ENCODE data around the gene NCK2.

Gene NCK2

GRCh38 chr2:105796131-105796638, 51.5 kb downstream of the NCK2 start:
- no peak for DNase-seq

DNA sequence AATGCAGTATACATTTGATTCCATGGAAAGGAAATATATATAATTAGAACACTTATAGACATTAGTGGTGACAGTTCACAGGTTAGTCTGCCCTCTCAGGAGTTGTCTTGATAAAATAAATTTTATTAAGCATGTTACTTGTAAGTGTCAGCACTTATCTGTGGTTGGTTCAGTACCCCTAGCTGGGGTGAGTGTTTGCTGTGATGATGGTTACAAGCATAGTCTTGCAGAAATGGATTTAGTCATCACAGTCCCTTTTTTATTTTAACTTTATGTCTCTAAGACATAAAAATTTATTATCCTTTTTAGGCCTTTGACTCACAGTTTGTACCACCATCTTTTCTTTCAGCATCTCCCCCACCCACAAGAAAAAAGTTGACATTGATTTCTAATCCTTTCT, 52.1 kb downstream of the NCK2 start:
- DNase-seq = no peak

DNA sequence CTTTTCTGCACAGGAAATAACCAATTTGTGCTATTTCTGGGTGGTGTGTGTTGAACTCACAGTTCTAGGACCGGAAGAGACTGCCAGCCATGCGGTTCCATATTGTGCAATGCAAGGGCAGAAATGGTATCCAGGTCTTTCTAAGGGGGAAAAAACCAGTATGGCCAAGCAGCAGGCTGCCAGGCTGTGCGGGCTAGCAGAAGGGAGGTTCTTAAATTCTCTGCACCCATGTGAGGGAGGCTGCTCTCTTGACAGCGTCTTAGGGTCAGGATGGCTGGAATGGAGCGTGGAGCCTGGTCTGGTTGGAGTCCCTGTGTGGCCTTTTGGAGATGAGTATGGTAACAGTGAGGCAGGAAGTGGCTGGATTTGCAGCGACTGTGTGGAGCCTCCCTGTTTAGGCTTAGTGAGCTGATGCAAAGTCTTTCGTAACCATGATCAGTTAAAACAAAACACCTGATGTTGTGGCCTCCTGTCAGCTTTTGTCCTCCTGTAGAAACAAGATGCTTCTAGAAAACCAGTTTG, 52.6 kb downstream of the NCK2 start:
- no peak for DNase-seq

DNA sequence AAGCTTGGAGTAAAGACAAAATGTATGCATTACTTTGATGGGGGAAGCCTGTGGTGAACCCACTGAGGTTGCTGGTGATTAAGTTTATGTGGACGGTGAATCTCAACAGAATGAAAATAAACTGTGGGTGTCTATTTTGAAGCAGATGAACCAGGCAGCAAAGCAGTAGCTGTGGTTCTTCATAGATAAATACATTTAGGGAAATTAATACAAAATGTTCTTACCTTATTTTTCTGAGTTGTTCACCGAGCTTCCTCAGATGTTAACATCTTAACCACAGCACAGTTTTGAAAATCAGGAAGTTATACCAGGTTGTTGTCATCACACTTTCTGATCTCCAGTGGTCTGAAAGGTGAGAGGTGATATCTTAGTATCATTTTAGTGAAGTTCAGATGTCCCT, 53.9 kb downstream of the NCK2 start:
- no peak for DNase-seq

DNA sequence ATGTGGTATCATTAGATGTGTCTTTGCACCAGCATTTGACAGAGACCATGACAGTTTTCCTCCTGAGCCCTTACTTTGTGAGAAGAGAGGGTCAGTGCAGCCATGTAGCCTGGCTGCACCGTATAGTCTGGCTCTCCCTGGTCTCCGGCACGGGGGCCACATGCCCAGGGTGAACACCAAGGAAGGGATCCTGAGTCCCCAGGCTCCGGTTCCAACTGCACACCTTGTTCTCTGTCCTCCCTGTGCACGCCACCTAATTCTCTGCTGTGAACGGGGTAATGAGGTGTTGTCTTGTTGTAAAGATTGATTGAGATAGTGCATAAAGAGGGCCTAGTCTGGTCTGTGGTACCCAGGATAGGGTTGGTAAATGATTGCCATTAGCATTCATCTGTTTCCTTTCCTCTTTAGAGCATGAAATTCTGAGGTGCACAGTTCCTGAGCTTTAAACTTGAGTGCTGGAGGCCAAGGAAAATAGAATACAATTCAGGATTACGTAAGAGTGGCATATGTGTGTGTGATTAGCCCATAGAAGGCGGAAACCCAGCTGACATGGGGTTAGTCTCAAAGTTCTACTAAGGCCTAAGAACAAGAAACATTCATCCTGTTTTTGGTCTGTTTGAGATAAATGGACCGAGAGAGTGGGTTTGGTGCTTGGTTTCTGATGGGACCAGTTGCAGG, 55.5 kb downstream of the NCK2 start:
- DNase-seq = no peak

DNA sequence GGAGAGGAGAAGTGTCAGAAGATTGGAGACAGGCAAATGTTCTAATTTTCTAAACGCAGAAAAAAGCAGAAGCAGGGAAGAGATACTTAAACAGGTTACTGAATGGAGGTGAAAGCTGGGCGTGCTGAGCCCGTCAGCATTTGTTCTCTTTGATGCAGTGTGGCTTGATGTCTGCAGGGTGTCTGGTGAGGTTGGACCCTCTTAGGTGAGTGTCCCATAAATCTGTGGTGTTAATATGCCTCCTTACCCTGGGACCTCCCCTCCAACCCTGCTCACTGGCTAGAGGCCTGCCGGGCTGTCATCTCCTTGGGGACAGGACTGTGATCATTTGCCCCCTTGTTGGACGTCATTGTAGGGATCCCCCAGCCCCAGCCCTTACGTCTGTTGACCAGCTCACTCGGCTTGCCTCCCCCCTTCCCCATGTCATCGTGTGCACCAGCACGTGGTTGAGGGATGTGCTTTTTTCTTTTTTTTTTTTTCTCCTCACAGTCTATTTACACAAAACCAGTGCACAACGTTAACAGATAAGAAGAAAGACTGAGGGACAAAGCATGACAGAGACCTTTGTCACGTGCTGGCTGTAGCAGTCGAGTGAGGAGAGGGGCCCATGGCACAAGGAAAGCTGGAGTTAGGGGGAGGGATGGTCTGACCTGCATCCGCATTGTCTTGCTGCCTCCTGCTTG, 56.4 kb downstream of the NCK2 start:
- no peak for DNase-seq

- DNase-seq = no peak
Observed at GRCh38 chr2:105801961-105802360, 57.2 kb downstream of the NCK2 start.

DNA sequence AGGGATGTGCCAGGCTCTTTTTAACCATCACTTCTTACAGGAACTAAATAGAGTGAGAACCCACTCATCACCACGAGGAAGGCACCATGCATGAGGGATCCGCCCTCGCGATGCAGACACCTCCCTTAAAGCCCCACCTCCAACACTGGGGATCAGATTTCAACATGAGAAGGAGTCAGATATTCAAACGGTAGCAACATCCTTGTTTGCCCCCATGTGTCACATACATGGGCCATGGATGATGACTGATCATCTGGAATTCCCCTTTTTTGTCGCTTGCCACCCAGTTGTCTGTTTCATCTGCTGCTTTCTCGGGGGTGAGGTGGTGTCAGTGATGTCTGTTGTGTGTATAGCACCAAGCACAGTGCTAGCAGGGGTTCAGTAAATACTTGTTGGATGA, 57.9 kb downstream of the NCK2 start:
- DNase-seq = no peak

DNA sequence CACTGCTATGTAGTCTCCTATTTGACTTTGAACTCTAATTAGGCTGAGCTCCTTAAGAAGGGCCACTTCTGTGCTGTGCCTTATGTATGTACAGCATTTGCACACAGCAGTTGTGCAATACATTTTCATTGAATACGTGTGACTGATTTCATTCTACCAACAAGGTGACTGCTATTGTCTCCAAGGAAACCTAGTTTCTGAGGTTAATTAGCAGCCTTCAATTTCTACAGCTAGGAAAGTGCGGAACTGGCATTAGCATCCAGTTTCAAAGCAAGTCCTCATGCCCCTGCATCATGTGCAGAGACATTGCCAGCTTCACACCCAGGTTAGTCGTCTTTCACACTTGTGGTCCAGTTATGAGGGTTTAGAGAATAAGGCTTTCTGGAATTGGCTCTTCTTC, 58.6 kb downstream of the NCK2 start:
- DNase-seq = no peak

GRCh38 chr2:105803773-105804172, 59.1 kb downstream of the NCK2 start:
- no peak for DNase-seq

- no peak for DNase-seq
Observed at GRCh38 chr2:105804266-105804665, 59.6 kb downstream of the NCK2 start.

GRCh38 chr2:105806996-105807395, 62.3 kb downstream of the NCK2 start:
- DNase-seq = no peak

- DNase-seq = no peak
Observed at GRCh38 chr2:105808423-105809096, 63.8 kb downstream of the NCK2 start.

GRCh38 chr2:105809097-105809473, 64.4 kb downstream of the NCK2 start:
- DNase-seq = no peak

DNA sequence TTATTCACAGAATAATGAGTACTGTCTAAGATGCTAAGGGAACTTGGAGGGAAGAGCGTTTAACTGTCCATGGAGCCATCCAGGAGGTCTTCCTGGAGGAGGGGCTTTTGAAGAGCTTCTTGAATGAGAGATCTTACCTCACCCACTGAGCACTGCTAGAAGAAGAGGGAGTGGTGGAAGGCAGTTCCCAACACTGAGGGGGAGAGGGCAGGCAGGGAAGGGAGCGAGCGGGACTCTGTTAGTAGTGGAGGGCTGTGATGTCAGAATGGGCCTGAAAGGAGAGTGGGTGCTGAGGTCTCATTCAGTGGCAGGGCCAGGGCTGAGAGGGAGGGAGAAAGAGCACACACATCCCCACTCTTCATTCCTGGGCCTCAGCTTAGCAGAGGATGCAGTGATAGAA, 65.0 kb downstream of the NCK2 start:
- no peak for DNase-seq

DNA sequence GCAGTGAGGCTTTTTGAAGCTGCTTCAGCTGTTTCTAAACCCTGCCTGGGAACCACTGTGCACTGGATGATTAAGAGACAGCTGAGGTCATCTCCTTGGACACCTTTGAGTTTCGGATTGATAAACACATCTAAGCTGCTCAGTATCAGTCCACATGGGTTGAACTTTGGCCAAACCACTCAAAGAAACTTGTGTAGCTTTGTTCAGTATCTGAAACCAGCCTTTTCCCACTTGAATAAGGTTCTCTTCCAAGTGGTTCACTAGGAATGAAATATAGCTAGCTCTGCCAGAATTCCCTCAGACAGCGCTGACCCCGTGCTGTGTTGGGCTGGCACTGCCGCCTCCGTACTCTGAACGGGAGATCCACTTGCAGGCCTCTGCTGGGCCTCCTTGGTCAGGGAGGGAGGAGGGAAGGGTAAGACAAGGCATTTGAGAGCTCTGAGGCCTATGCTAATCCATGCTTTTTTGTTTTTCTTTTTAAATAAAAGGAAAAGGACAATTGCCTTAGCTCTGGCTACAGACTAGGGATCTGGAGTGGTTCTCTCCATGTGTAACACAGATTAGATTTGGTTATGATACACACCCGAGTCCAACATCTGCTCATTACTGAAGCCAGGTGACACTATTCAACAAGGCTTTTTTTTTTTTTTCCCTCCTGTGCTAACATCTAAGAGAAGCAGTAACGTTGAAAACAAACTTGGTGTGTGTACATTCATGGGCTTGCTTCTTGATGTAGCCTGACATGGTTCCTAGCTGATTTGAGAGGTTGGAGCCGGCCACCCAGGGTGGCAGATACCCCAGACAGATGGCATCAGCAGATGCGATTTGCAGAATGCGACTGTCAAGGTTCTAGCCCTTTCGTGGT, 67.7 kb downstream of the NCK2 start:
- DNase-seq = peak; percentile 79

DNA sequence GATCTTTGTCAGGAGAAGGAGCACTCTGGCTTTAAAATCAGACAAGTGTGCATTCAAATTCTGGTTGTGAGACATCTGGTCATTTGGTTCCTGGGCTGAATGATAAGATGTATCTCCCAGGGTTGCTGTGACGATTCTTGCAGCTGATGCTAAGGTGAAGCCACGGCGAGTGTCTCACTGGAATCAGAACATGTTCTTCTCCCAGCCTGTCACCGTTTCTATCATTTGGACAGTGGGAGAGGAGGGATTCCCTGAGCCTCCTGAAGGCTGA, 68.3 kb downstream of the NCK2 start:
- no peak for DNase-seq

GRCh38 chr2:105813405-105813804, 68.7 kb downstream of the NCK2 start:
- DNase-seq = no peak

- DNase-seq = no peak
Observed at GRCh38 chr2:105814291-105814940, 69.7 kb downstream of the NCK2 start.

GRCh38 chr2:105815401-105815800, 70.7 kb downstream of the NCK2 start:
- DNase-seq = no peak

- no peak for DNase-seq
Observed at GRCh38 chr2:105820151-105820550, 75.4 kb downstream of the NCK2 start.

DNA sequence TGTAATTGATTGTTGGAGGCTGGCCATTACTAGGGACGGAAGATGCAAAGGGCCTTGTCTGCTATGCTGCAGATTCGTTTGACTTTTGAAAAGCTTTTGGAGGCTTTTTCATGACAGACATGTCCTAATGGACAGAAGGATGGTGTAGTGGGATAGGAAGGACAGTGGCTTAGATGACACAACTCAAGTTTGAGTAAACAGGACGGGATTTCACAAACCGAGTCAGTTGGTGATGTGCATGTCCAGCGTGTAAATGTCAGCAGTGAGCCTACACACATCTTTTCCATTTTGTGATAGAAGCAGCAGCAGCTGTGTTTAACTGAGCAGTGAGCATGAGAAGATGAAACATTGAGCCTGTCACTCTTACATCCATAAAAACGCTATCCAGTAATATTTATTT, 76.0 kb downstream of the NCK2 start:
- no peak for DNase-seq

Data from kidney glomerular epithelial cell (primary cell).